GM13976 (cell line): ENCODE measurements around the gene MAGEA2.
"Not testable (repeated sequence)": the region's sequence is repeated elsewhere in the genome, so short reads cannot be mapped to it uniquely, and the experiment has no call there.

Source experiments
- DNase-seq: peaks from one replicate; pipeline ENCODE4 v3.0.0; 2012; ENCODE audit warnings: low spot score
- CTCF ChIP-seq: IDR thresholded peaks from 2 replicates; pipeline ENCODE4 v1.5.1; 2012; ENCODE audit warnings: borderline replicate concordance, mild to moderate bottlenecking; ENCODE audit not compliant: insufficient read depth; ENCODE audit errors: extremely low read depth, missing control alignments, control extremely low read depth
- in situ Hi-C: fragments of 300-500 bp; cut with MboI; formaldehyde crosslinking; loops from one replicate; pipeline ENCODE4 v1.12.0; 2022; ENCODE audit warnings: low sequenced_read_pairs, mixed read lengths, inconsistent platforms; ENCODE audit not compliant: unreplicated experiment

The MAGEA2 gene

GRCh38 chrX:152753686-152754650, at the start of gene MAGEA2:
TSS of gene MAGEA2 (minus strand) at chrX:152753842. CDS start at chrX:152751363, 2,479 bp downstream.
- DNase-seq, in situ Hi-C loops: not testable (repeated sequence)

GRCh38 chrX:152798945-152799344, 45.3 kb upstream of the MAGEA2 start:
- in situ Hi-C loops = no loop called here
- DNase-seq = no peak
- TF ChIP-seq CTCF = no peak

- in situ Hi-C loops, DNase-seq: not testable (repeated sequence)
These were observed 33.4 kb upstream of the MAGEA2 start for GRCh38 chrX:152787062-152787461.

GRCh38 chrX:152769549-152770289, 16.1 kb upstream of the MAGEA2 start, which contains the start of gene MAGEA6:
TSS of gene MAGEA6 (minus strand) at chrX:152769689. CDS start at chrX:152767650, 2,039 bp downstream.
- DNase-seq, in situ Hi-C loops: not testable (repeated sequence)

- in situ Hi-C loops, DNase-seq: not testable (repeated sequence)
These were observed 12.9 kb upstream of the MAGEA2 start for GRCh38 chrX:152766562-152766961.

- in situ Hi-C loops, DNase-seq: not testable (repeated sequence)
These were observed 7.9 kb upstream of the MAGEA2 start for GRCh38 chrX:152761582-152761981.

- DNase-seq, in situ Hi-C loops: not testable (repeated sequence)
These were observed 5.9 kb upstream of the MAGEA2 start for GRCh38 chrX:152759544-152759943.

- in situ Hi-C loops = not testable (repeated sequence)
These were observed 5.3 kb upstream of the MAGEA2 start, which contains the start of gene CSAG3 for GRCh38 chrX:152758918-152759317. TSS of gene CSAG3 (plus strand) at chrX:152759218.

GRCh38 chrX:152754871-152755270, 1.2 kb upstream of the MAGEA2 start:
- DNase-seq, in situ Hi-C loops: not testable (repeated sequence)

More at GRCh38 chrX:152758918-152759317, 5.3 kb upstream of the MAGEA2 start, which contains the start of gene CSAG3:
- DNase-seq = not testable (repeated sequence)

GRCh38 chrX:152738560-152738959, 15.1 kb downstream of the MAGEA2 start:
- no peak for DNase-seq
- in situ Hi-C loops = no loop called here
- TF ChIP-seq CTCF = no peak

- DNase-seq, in situ Hi-C loops: not testable (repeated sequence)
These were observed 17.1 kb downstream of the MAGEA2 start for GRCh38 chrX:152736528-152736927.
